ENCODE measurements around the gene VHLL. TPM values are rescaled to one million over a fixed set of nuclear protein-coding genes. Genes with fewer than 3 reads are reported as not detected.

The VHLL gene
- total and polyA plus RNA-seq, 2 donors (not counting 1 experiment from before 2014, with no cell fraction given), result not detected

GRCh38 chr1:156320560-156320959, 21.5 kb upstream of the VHLL start:
- TF ChIP-seq CTCF (conservative IDR thresholded peaks at IDR 0.05 in 1 of 2, IDR thresholded peaks at IDR 0.05 in 1 of 2; ENCODE audit: low read depth in 1 of 2, low read length in 2 of 2) (no peak), EZH2 (IDR thresholded peaks at IDR 0.05; ENCODE audit: low read length, missing control alignments) (no peak)
- Histone ChIP-seq H3K36me3 (ENCODE audit: control insufficient read depth, insufficient read depth, low read length) (peaks cover 23% of the 10 kb centered on the region), H3K4me3 (replicated peaks in 1 of 4; ENCODE audit: control extremely low read depth in 1 of 4, insufficient read depth in 1 of 4, low read depth in 3 of 4, low read length in 4 of 4) (no peak overlapping the region), H3K9me3 (ENCODE audit: control insufficient read depth, insufficient read depth, low read depth, low read length) (no peaks in the 10 kb centered on the region), H3K4me1 (ENCODE audit: control insufficient read depth, extremely low read depth, insufficient read depth, low read length) (no peaks in the 10 kb centered on the region), H3K27ac (ENCODE audit: insufficient read depth, low read length) (no peak overlapping the region), H2AFZ (ENCODE audit: low read length) (no peak overlapping the region), H3K9ac (ENCODE audit: insufficient read depth, low read length) (no peak overlapping the region), H3K79me2 (ENCODE audit: control insufficient read depth, insufficient read depth, low read length) (no peaks in the 10 kb centered on the region), H4K20me1 (ENCODE audit: control insufficient read depth, extremely low read depth, insufficient read depth, low read length) (no peaks in the 10 kb centered on the region), H3K4me2 (ENCODE audit: extremely low read depth, insufficient read depth, low read length) (no peak overlapping the region), H3K27me3 (ENCODE audit: control insufficient read depth, insufficient read depth, low read length) (no peaks in the 10 kb centered on the region)
- DNase-seq (ENCODE audit: low read depth in 2 of 2), result no peak

GRCh38 chr1:156319664-156320063, 20.6 kb upstream of the VHLL start:
- Histone ChIP-seq H3K9me3 (ENCODE audit: control insufficient read depth, insufficient read depth, low read depth, low read length) (no peaks in the 10 kb centered on the region), H4K20me1 (ENCODE audit: control insufficient read depth, extremely low read depth, insufficient read depth, low read length) (no peaks in the 10 kb centered on the region), H3K9ac (ENCODE audit: insufficient read depth, low read length) (no peak overlapping the region), H3K4me3 (replicated peaks in 1 of 4; ENCODE audit: control extremely low read depth in 1 of 4, insufficient read depth in 1 of 4, low read depth in 3 of 4, low read length in 4 of 4) (no peak overlapping the region), H3K79me2 (ENCODE audit: control insufficient read depth, insufficient read depth, low read length) (no peaks in the 10 kb centered on the region), H3K27me3 (ENCODE audit: control insufficient read depth, insufficient read depth, low read length) (no peaks in the 10 kb centered on the region), H3K4me1 (ENCODE audit: control insufficient read depth, extremely low read depth, insufficient read depth, low read length) (no peaks in the 10 kb centered on the region), H3K4me2 (ENCODE audit: extremely low read depth, insufficient read depth, low read length) (no peak overlapping the region), H3K36me3 (ENCODE audit: control insufficient read depth, insufficient read depth, low read length) (peaks cover 25% of the 10 kb centered on the region), H2AFZ (ENCODE audit: low read length) (no peak overlapping the region), H3K27ac (ENCODE audit: insufficient read depth, low read length) (no peak overlapping the region)
- TF ChIP-seq EZH2 (IDR thresholded peaks at IDR 0.05; ENCODE audit: low read length, missing control alignments) (no peak), CTCF (conservative IDR thresholded peaks at IDR 0.05 in 1 of 2, IDR thresholded peaks at IDR 0.05 in 1 of 2; ENCODE audit: low read depth in 1 of 2, low read length in 2 of 2) (peak; percentile 43 to 61)
- peak; percentile 12 to 58 for DNase-seq (ENCODE audit: low read depth in 2 of 2)

GRCh38 chr1:156316909-156317308, 17.8 kb upstream of the VHLL start:
- TF ChIP-seq EZH2 (IDR thresholded peaks at IDR 0.05; ENCODE audit: low read length, missing control alignments) (no peak), CTCF (conservative IDR thresholded peaks at IDR 0.05 in 1 of 2, IDR thresholded peaks at IDR 0.05 in 1 of 2; ENCODE audit: low read depth in 1 of 2, low read length in 2 of 2) (no peak)
- Histone ChIP-seq H3K79me2 (ENCODE audit: control insufficient read depth, insufficient read depth, low read length) (no peaks in the 10 kb centered on the region), H3K27me3 (ENCODE audit: control insufficient read depth, insufficient read depth, low read length) (no peaks in the 10 kb centered on the region), H3K4me2 (ENCODE audit: extremely low read depth, insufficient read depth, low read length) (no peak overlapping the region), H3K36me3 (ENCODE audit: control insufficient read depth, insufficient read depth, low read length) (peaks cover 21% of the 10 kb centered on the region), H3K27ac (ENCODE audit: insufficient read depth, low read length) (no peak overlapping the region), H3K9me3 (ENCODE audit: control insufficient read depth, insufficient read depth, low read depth, low read length) (no peaks in the 10 kb centered on the region), H4K20me1 (ENCODE audit: control insufficient read depth, extremely low read depth, insufficient read depth, low read length) (no peaks in the 10 kb centered on the region), H3K4me1 (ENCODE audit: control insufficient read depth, extremely low read depth, insufficient read depth, low read length) (no peaks in the 10 kb centered on the region), H3K4me3 (replicated peaks in 1 of 4; ENCODE audit: control extremely low read depth in 1 of 4, insufficient read depth in 1 of 4, low read depth in 3 of 4, low read length in 4 of 4) (no peak overlapping the region), H3K9ac (ENCODE audit: insufficient read depth, low read length) (no peak overlapping the region), H2AFZ (ENCODE audit: low read length) (no peak overlapping the region)
- no peak for DNase-seq (ENCODE audit: low read depth in 2 of 2)
